GM23248 (cell line): ENCODE measurements around the gene RPL13. TPM values are rescaled to one million over a fixed set of nuclear protein-coding genes. Genes with fewer than 3 reads are reported as not detected.
A peak's percentile ranks its signal among the peaks of the same experiment; 100 is the strongest.

Source experiments
- DNase-seq: peaks from one replicate; pipeline ENCODE4 v3.0.0-alpha.2; 2015
- H2AFZ ChIP-seq: fragments of 200-600 bp; sonication (generic); 2 replicates; pipeline ENCODE4 v1.6.1; 2016; ENCODE audit warnings: antibody characterized with exemption
- H3F3A ChIP-seq: fragments of 200-600 bp; sonication (generic); 2 replicates; pipeline ENCODE4 v1.6.1; 2016; ENCODE audit warnings: mild to moderate bottlenecking, antibody characterized with exemption, mixed run types; ENCODE audit not compliant: insufficient read depth
- H3K27ac ChIP-seq: fragments of 200-600 bp; sonication (generic); 2 replicates; pipeline ENCODE4 v1.5.1; 2016; ENCODE audit warnings: mild to moderate bottlenecking
- H3K27me3 ChIP-seq: fragments of 200-600 bp; sonication (generic); replicated peaks from 2 replicates; pipeline ENCODE4 v1.6.1; 2016; ENCODE audit warnings: mild to moderate bottlenecking; ENCODE audit not compliant: insufficient read depth
- H3K36me3 ChIP-seq: fragments of 200-600 bp; sonication (generic); 2 replicates; pipeline ENCODE4 v1.6.1; 2016; ENCODE audit warnings: low read depth, mild to moderate bottlenecking
- H3K4me1 ChIP-seq: fragments of 200-600 bp; sonication (generic); 2 replicates; pipeline ENCODE4 v1.6.1; 2016; ENCODE audit warnings: mild to moderate bottlenecking; ENCODE audit not compliant: insufficient read depth
- H3K4me2 ChIP-seq: fragments of 200-600 bp; sonication (generic); one replicate; pipeline ENCODE4 v1.6.1; 2016; ENCODE audit warnings: mild to moderate bottlenecking; ENCODE audit not compliant: unreplicated experiment
- H3K4me3 ChIP-seq: fragments of 200-600 bp; sonication (generic); 2 replicates; pipeline ENCODE4 v1.5.1; 2016; ENCODE audit warnings: mild to moderate bottlenecking
- H3K79me2 ChIP-seq: fragments of 200-600 bp; sonication (generic); 2 replicates; pipeline ENCODE4 v1.6.1; 2016; ENCODE audit warnings: mild to moderate bottlenecking; ENCODE audit not compliant: insufficient read depth
- H3K9ac ChIP-seq: fragments of 200-600 bp; sonication (generic); 2 replicates; pipeline ENCODE4 v1.6.1; 2016; ENCODE audit warnings: mild to moderate bottlenecking
- H3K9me2 ChIP-seq: fragments of 200-600 bp; sonication (generic); 2 replicates; pipeline ENCODE4 v1.6.1; 2016; ENCODE audit warnings: mixed run types, mild to moderate bottlenecking, moderate library complexity; ENCODE audit not compliant: insufficient read depth
- H3K9me3 ChIP-seq: fragments of 200-600 bp; sonication (generic); one replicate; pipeline ENCODE4 v1.6.1; 2017; ENCODE audit warnings: low read depth
- H4K20me1 ChIP-seq: fragments of 200-600 bp; sonication (generic); 2 replicates; pipeline ENCODE4 v1.6.0; 2016; ENCODE audit not compliant: insufficient read depth
- EZH2 ChIP-seq: fragments of 200-600 bp; sonication (generic); IDR thresholded peaks from 2 replicates; pipeline ENCODE4 v1.6.1; 2018; ENCODE audit warnings: antibody characterized with exemption, mild to moderate bottlenecking; ENCODE audit not compliant: insufficient read depth, poor library complexity, severe bottlenecking
- EZH2phosphoT487 ChIP-seq: fragments of 200-600 bp; sonication (generic); IDR thresholded peaks from 2 replicates; pipeline ENCODE4 v1.6.1; 2018; ENCODE audit warnings: antibody characterized with exemption, moderate library complexity, mild to moderate bottlenecking, low read depth; ENCODE audit not compliant: insufficient read depth
- WGBS, 2 experiments: methylation state at CpG; one replicate each; pipeline ENCODE4 v1.1.6; 2015 to 2017; ENCODE audit warnings: low lambda C conversion rate in 2 of 2, low coverage in 1 of 2; ENCODE audit errors: missing lambda C conversion rate in 2 of 2; 5-methylcytosine and 5-hydroxymethylcytosine counted together
- in situ Hi-C: fragments of 300-500 bp; cut with MboI; formaldehyde crosslinking; loops from 2 replicates; pipeline ENCODE4 v1.15.0; 2020
- polyA plus RNA-seq: library from polyadenylated mRNA; unstranded; fragments of >200 nt; fragmentation: Nextera tagmentation; extraction: Ambion mirVana; gene quantifications from 2 replicates; pipeline ENCODE4 v1.2.1, GENCODE V29; 2016
- total RNA-seq: library from RNA; depleted of rRNA; stranded (reverse); fragments of >200 nt; shearing (Covaris generic); gene quantifications from 2 replicates; pipeline ENCODE4 v1.2.3, GENCODE V29; 2014

RPL13 gene
- total and polyA plus RNA-seq, 2 experiments from 2014 or later = 1,418 to 3,580 TPM

DNA sequence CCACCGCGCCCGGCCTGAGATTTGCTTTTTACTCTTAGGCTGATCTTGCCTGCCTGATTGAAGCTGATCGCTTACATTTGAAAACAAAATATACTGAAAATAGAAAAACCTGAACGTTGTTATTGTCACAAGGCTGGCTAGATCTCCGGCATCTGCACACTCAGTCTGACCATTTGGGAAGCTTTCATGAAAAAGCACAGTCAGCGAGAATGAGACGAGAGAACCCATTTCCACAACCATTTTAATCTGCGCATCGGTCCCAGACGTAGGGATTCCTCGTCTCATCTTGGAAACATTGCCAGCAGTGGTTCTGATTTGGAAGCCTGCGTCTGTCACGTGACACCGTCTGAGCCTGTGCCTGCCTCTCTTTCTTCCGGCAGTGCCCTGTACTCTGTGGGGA is 31.4 kb upstream of the RPL13 start:
- Histone ChIP-seq H3K27me3 (no peaks in the 10 kb centered on the region), H3K9ac (no peak overlapping the region), H3K27ac (no peak overlapping the region), H3K4me2 (no peak overlapping the region), H2AFZ (no peak overlapping the region), H3K4me1 (no peaks in the 10 kb centered on the region), H3K4me3 (no peak overlapping the region), H3K36me3 (peaks cover 51% of the 10 kb centered on the region), H3K9me3 (no peaks in the 10 kb centered on the region), H3K79me2 (peaks cover 21% of the 10 kb centered on the region; the same call in 1 of the 2 replicates), H3F3A (no peaks in the 10 kb centered on the region), H4K20me1 (no peaks in the 10 kb centered on the region), H3K9me2 (no peaks in the 10 kb centered on the region)
- in situ Hi-C loops = no loop called here
- WGBS, 2 experiments = 89 to 91% methylated on average over 16 of the region's 16 CpGs
- TF ChIP-seq EZH2 (no peak), EZH2phosphoT487 (no peak)
- no peak for DNase-seq

- H3K4me2 ChIP-seq = no peak overlapping the region
- no peaks in the 10 kb centered on the region for H3K9me3 ChIP-seq
- H3K4me1 ChIP-seq = no peaks in the 10 kb centered on the region
- no peaks in the 10 kb centered on the region for H3K9me2 ChIP-seq
- H3K27me3 ChIP-seq = no peaks in the 10 kb centered on the region
- no peak overlapping the region for H3K4me3 ChIP-seq
- H4K20me1 ChIP-seq = no peaks in the 10 kb centered on the region
- peaks cover 24% of the 10 kb centered on the region for H3K79me2 ChIP-seq
- H3K27ac ChIP-seq = no peak overlapping the region
- no peak for DNase-seq
- H3F3A ChIP-seq = no peaks in the 10 kb centered on the region
- H3K36me3 ChIP-seq = peaks cover 41% of the 10 kb centered on the region
- in situ Hi-C loops = no loop called here
- 94% methylated on average over 36 to 37 of the region's 37 CpGs for WGBS, 2 experiments
- H3K9ac ChIP-seq = no peak overlapping the region
- TF ChIP-seq EZH2 = no peak
- H2AFZ ChIP-seq = no peak overlapping the region
Measured at GRCh38 chr16:89530401-89531381, 29.8 kb upstream of the RPL13 start.

DNA sequence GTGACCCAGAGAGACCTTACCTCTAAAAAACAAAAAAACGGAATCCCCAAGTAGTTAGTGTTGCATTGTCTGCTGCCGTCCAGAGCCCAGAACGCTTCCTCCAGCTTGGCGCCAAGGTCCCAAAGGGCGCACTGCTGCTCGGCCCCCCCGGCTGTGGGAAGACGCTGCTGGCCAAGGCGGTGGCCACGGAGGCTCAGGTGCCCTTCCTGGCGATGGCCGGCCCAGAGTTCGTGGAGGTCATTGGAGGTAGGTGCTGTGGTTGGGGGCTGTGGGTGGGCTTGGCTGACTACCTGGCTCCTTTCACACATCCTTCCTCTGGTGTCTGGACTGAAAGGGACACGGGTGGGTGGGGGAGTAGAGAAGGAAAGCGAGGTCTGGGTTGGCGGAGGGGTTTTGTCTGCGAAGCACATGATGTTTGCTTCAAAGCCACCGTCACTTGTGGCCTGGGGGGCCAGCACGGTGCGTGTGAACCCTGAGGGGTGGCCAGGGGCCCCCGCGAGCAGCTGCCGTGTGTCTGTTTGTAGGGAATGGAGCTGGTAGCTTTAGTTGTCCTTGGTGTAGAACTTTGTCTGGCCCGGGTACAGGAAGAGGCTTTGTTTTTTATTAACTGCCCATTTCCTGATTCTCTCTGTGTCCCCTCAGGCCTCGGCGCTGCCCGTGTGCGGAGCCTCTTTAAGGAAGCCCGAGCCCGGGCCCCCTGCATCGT is 28.5 kb upstream of the RPL13 start:
- 98% methylated on average over 31 of the region's 31 CpGs for WGBS, 2 experiments

DNA sequence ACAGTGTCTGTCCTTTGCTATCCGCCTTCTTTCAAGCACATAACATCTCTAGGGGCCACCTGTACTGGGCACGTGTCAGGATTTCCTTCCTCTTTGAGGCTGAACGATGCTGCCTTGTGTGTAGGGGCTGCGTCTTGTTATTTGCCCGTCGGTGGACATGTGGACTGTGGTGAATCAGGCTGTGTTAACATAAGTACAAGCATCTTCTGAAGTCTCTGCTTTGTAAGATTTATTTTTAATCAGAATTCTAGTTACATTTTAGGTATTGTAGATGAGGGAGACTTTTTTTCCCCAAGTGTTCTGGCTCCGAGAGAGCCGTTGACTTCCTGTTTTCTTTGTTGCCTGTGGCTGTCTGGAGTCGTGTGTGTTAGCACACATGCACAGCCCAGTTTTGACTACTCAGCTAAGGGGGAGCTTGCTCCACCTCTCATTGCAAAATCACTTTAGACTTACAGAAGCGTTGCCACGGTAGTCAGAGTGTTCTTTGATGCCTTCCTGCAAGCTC is 26.2 kb upstream of the RPL13 start:
- no peaks in the 10 kb centered on the region for H3K9me3 ChIP-seq
- DNase-seq = peak; percentile 43
- H2AFZ ChIP-seq = no peak overlapping the region
- no peaks in the 10 kb centered on the region for H3K4me1 ChIP-seq
- no peak overlapping the region for H3K4me3 ChIP-seq
- in situ Hi-C loops = no loop called here
- no peak overlapping the region for H3K4me2 ChIP-seq
- no peak overlapping the region for H3K9ac ChIP-seq
- no peaks in the 10 kb centered on the region for H3F3A ChIP-seq
- no peak overlapping the region for H3K27ac ChIP-seq
- H3K27me3 ChIP-seq = no peaks in the 10 kb centered on the region
- H3K9me2 ChIP-seq = no peaks in the 10 kb centered on the region
- TF ChIP-seq EZH2phosphoT487 (no peak), EZH2 (no peak)
- peaks cover 20% of the 10 kb centered on the region for H3K36me3 ChIP-seq
- no peaks in the 10 kb centered on the region for H4K20me1 ChIP-seq
- H3K79me2 ChIP-seq = peaks cover 10% of the 10 kb centered on the region
- WGBS, 2 experiments = 74 to 78% methylated on average over 11 of the region's 11 CpGs

More for the DNA sequence above, 28.5 kb upstream of the RPL13 start:
- Histone ChIP-seq H3K4me2 (no peak overlapping the region), H4K20me1 (no peaks in the 10 kb centered on the region), H3K27ac (no peak overlapping the region), H3K9me3 (no peaks in the 10 kb centered on the region), H2AFZ (no peak overlapping the region), H3K79me2 (peaks cover 23% of the 10 kb centered on the region), H3K4me1 (no peaks in the 10 kb centered on the region), H3K27me3 (no peaks in the 10 kb centered on the region), H3K9me2 (no peaks in the 10 kb centered on the region), H3F3A (no peaks in the 10 kb centered on the region), H3K9ac (no peak overlapping the region), H3K4me3 (no peak overlapping the region), H3K36me3 (peaks cover 31% of the 10 kb centered on the region)
- TF ChIP-seq EZH2phosphoT487 (no peak), EZH2 (no peak)
- in situ Hi-C loops = no loop called here
- DNase-seq = no peak
